Cardiac muscle cell (in vitro differentiated cells and primary cell): ENCODE data around the gene MBLAC1. TPM values are rescaled to one million over a fixed set of nuclear protein-coding genes. Genes with fewer than 3 reads are reported as not detected.
"Not testable (repeated sequence)": the region's sequence is repeated elsewhere in the genome, so short reads cannot be mapped to it uniquely, and the experiment has no call there.

Experiments
- DNase-seq, 2 donors: peaks; one replicate each; pipeline versions ENCODE4 v3.0.0 to v3.0.0-alpha.2; 2010 to 2017; ENCODE audit warnings: low read depth in 1 of 2, low spot score in 1 of 2
- H3K27ac ChIP-seq: fragments of 200-600 bp; sonication (generic); 2 replicates; pipeline ENCODE4 v1.5.1; 2016
- H3K27me3 ChIP-seq: fragments of 200-600 bp; sonication (generic); 2 replicates; pipeline ENCODE4 v1.6.0; 2016; ENCODE audit warnings: control low read depth
- H3K36me3 ChIP-seq: fragments of 200-600 bp; sonication (generic); 2 replicates; pipeline ENCODE4 v1.5.1; 2016; ENCODE audit warnings: control low read depth
- H3K4me1 ChIP-seq: fragments of 200-600 bp; sonication (generic); 2 replicates; pipeline ENCODE4 v1.8.1; 2017; ENCODE audit warnings: low read depth, mild to moderate bottlenecking, mixed run types
- H3K4me3 ChIP-seq: fragments of 200-600 bp; sonication (generic); 2 replicates; pipeline ENCODE4 v1.5.1; 2016; ENCODE audit warnings: mild to moderate bottlenecking
- H3K9me3 ChIP-seq: fragments of 200-600 bp; sonication (generic); 2 replicates; pipeline ENCODE4 v1.5.1; 2017; ENCODE audit warnings: low read depth, mild to moderate bottlenecking, control low read depth
- CTCF ChIP-seq: IDR thresholded peaks from 2 replicates; pipeline ENCODE4 v1.5.1; 2012; ENCODE audit warnings: low read depth, mild to moderate bottlenecking, low read length
- polyA plus RNA-seq: library from polyadenylated mRNA; unstranded; fragments of >200 nt; fragmentation: Nextera tagmentation; extraction: Ambion mirVana; gene quantifications from 2 replicates; pipeline ENCODE4 v1.2.1, GENCODE V29; 2016
- total RNA-seq: library from RNA; depleted of rRNA; stranded (reverse); fragments of >200 nt; gene quantifications from 2 replicates; pipeline ENCODE4 v1.2.3, GENCODE V29; 2016

The MBLAC1 gene
- total and polyA plus RNA-seq, 2 experiments from 2014 or later, result 3.7 to 5.1 TPM

GRCh38 chr7:100128637-100128963, 1.8 kb downstream of the MBLAC1 start:
- Histone ChIP-seq H3K27ac (no peak overlapping the region), H3K27me3 (no peaks in the 10 kb centered on the region), H3K9me3 (no peaks in the 10 kb centered on the region), H3K4me3 (no peak overlapping the region), H3K4me1 (no peaks in the 10 kb centered on the region), H3K36me3 (no peaks in the 10 kb centered on the region)
- TF ChIP-seq CTCF, result no peak
- no peak for DNase-seq

GRCh38 chr7:100130220-100130607, 3.4 kb downstream of the MBLAC1 start:
- H3K27me3 ChIP-seq, H3K4me3 ChIP-seq, DNase-seq, H3K9me3 ChIP-seq, H3K4me1 ChIP-seq, H3K27ac ChIP-seq, H3K36me3 ChIP-seq: not testable (repeated sequence)

GRCh38 chr7:100130608-100131453, 4.1 kb downstream of the MBLAC1 start:
- Histone ChIP-seq H3K4me1 (no peaks in the 10 kb centered on the region), H3K27ac (no peak overlapping the region), H3K36me3 (no peaks in the 10 kb centered on the region), H3K4me3 (no peak overlapping the region), H3K9me3 (no peaks in the 10 kb centered on the region), H3K27me3 (no peaks in the 10 kb centered on the region)
- TF ChIP-seq CTCF, result peak; percentile 75
- peak; percentile 58 to 86 for DNase-seq

GRCh38 chr7:100132126-100132525, 5.4 kb downstream of the MBLAC1 start:
- Histone ChIP-seq H3K9me3 (no peaks in the 10 kb centered on the region), H3K27me3 (no peaks in the 10 kb centered on the region), H3K36me3 (no peaks in the 10 kb centered on the region), H3K27ac (no peak overlapping the region), H3K4me3 (no peak overlapping the region), H3K4me1 (no peaks in the 10 kb centered on the region)
- no peak for TF ChIP-seq CTCF
- no peak for DNase-seq

- peak; percentile 78 to 79 for DNase-seq
- H3K27ac ChIP-seq, result no peak overlapping the region
- no peak overlapping the region for H3K4me3 ChIP-seq
- no peaks in the 10 kb centered on the region for H3K27me3 ChIP-seq
- no peaks in the 10 kb centered on the region for H3K4me1 ChIP-seq
- H3K36me3 ChIP-seq, result no peaks in the 10 kb centered on the region
- peak; percentile 96 for TF ChIP-seq CTCF
- no peaks in the 10 kb centered on the region for H3K9me3 ChIP-seq
Measured at GRCh38 chr7:100132697-100133151, 6.0 kb downstream of the MBLAC1 start.
